Upper lobe of right lung (tissue), 1 donor: ENCODE data around the gene CCNC. TPM values are rescaled to one million over a fixed set of nuclear protein-coding genes. Genes with fewer than 3 reads are reported as not detected.
"Not testable (repeated sequence)": the region's sequence is repeated elsewhere in the genome, so short reads cannot be mapped to it uniquely, and the experiment has no call there.

ENCODE experiments used
- ATAC-seq: fragments of 200-7000 bp; cut with Tn5 transposase; one replicate; pipeline ENCODE4 v1.9.1; 2020; ENCODE audit warnings: mild to moderate bottlenecking, moderate library complexity
- DNase-seq: peaks from one replicate; pipeline ENCODE4 v3.0.0-alpha.2; 2020
- H3K27ac ChIP-seq: fragments of 200-600 bp; one replicate; pipeline ENCODE4 v1.8.0; 2022
- H3K27me3 ChIP-seq: fragments of 200-600 bp; one replicate; pipeline ENCODE4 v1.8.0; 2022; ENCODE audit warnings: mild to moderate bottlenecking
- H3K36me3 ChIP-seq: fragments of 200-600 bp; one replicate; pipeline ENCODE4 v1.8.0; 2022
- H3K4me1 ChIP-seq: fragments of 200-600 bp; one replicate; pipeline ENCODE4 v1.8.0; 2022
- H3K4me3 ChIP-seq: fragments of 200-600 bp; one replicate; pipeline ENCODE4 v1.8.0; 2022; ENCODE audit warnings: mild to moderate bottlenecking
- H3K9me3 ChIP-seq: fragments of 200-600 bp; one replicate; pipeline ENCODE4 v1.8.0; 2022
- CTCF ChIP-seq: fragments of 200-600 bp; IDR thresholded peaks from one replicate; pipeline ENCODE4 v1.8.0; 2022; ENCODE audit warnings: antibody characterized with exemption
- intact Hi-C: fragments of 100-400 bp; cut with DNase I; formaldehyde crosslinking; loops from one replicate; pipeline ENCODE4 v1.11.0; 2022
- total RNA-seq: library from RNA; stranded (reverse); fragmentation: NEBNext Ultra II Directional; extraction: Animal tissue kit (Norgen Biotek cat#: 25700); gene quantifications from one replicate; pipeline ENCODE4 v1.2.1, GENCODE V29; 2021
- donor health status: DM: no; HTN: yes; CAD: no; lungs with severe emphysema.

CCNC gene
- total RNA-seq, 1 donor from 2014 or later: 40.3 TPM

DNA sequence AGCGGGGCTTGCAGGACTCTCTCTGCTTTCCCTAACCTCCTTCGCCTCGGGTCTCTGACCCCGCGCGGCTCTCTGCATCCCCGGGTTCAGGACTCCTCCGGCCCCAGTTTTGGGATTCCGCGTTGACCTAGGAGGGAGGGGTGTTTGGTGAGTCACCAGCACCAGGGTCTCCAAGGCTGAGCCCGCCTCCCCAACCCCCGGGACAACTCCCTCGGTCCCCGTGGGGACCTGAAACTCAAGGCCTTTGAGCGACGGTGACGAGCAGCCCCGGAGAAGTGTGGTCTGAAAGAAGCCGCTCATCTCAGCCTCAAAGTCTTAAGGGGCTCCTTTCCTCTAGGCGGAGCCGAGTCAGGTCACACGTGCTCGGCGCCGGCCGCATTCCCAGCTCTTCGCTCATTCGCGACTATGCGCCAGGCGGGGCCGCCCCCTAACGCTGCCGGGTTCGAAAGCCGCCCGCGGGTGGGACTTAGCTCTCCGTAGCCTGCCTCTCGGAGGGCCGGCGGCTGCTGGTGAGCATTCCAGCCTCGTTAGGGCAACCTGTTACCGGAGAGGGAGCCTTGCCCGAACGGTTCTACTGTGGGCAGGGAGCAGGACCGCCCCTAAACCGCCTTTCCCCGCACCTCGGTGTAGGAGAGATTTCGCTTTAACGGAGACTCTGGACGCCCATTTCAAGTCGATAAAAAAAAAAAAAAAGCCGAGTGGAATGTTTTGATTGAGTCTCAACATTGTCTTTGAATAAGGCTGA lies 35.1 kb upstream of the CCNC start:
- H3K4me1 ChIP-seq: peaks cover 13% of the 10 kb centered on the region
- ATAC-seq (peak; percentile 29), DNase-seq (no peak)
- intact Hi-C loops: no loop called here
- no peak overlapping the region for H3K27ac ChIP-seq
- H3K9me3 ChIP-seq: no peaks in the 10 kb centered on the region
- TF ChIP-seq CTCF: no peak
- H3K27me3 ChIP-seq: peaks cover 100% of the 10 kb centered on the region
- H3K36me3 ChIP-seq: no peaks in the 10 kb centered on the region
- peak overlapping the region; percentile 33 for H3K4me3 ChIP-seq

GRCh38 chr6:99602520-99603420 lies 34.3 kb upstream of the CCNC start:
- intact Hi-C loops: no loop called here
- Histone ChIP-seq H3K36me3 (no peaks in the 10 kb centered on the region), H3K4me3 (peak overlapping the region; percentile 33), H3K4me1 (peaks cover 13% of the 10 kb centered on the region), H3K9me3 (no peaks in the 10 kb centered on the region), H3K27me3 (peaks cover 99% of the 10 kb centered on the region), H3K27ac (no peak overlapping the region)
- no peak for DNase-seq
- peak; percentile 9 for ATAC-seq
- TF ChIP-seq CTCF: no peak

- H3K27me3 ChIP-seq: peaks cover 94% of the 10 kb centered on the region
- intact Hi-C loops, H3K36me3 ChIP-seq, ATAC-seq, H3K4me3 ChIP-seq, H3K4me1 ChIP-seq, H3K9me3 ChIP-seq, H3K27ac ChIP-seq, DNase-seq: not testable (repeated sequence)
Measured at GRCh38 chr6:99594696-99595095, 26.2 kb upstream of the CCNC start.

- H3K27me3 ChIP-seq: peaks cover 90% of the 10 kb centered on the region
- ATAC-seq: peak; percentile 46
- no peaks in the 10 kb centered on the region for H3K9me3 ChIP-seq
- no peak for DNase-seq
- peaks cover 16% of the 10 kb centered on the region for H3K4me1 ChIP-seq
- H3K36me3 ChIP-seq: no peaks in the 10 kb centered on the region
- no peak overlapping the region for H3K27ac ChIP-seq
- no peak overlapping the region for H3K4me3 ChIP-seq
- intact Hi-C loops: no loop called here
- TF ChIP-seq CTCF: no peak
Measured at GRCh38 chr6:99592900-99593299, 24.4 kb upstream of the CCNC start.

GRCh38 chr6:99591673-99592364 lies 23.4 kb upstream of the CCNC start:
- no peak for TF ChIP-seq CTCF
- no peaks in the 10 kb centered on the region for H3K36me3 ChIP-seq
- intact Hi-C loops: no loop called here
- peaks cover 90% of the 10 kb centered on the region for H3K27me3 ChIP-seq
- H3K4me3 ChIP-seq: no peak overlapping the region
- H3K27ac ChIP-seq: no peak overlapping the region
- H3K4me1 ChIP-seq: peaks cover 16% of the 10 kb centered on the region
- ATAC-seq (no peak), DNase-seq (no peak)
- H3K9me3 ChIP-seq: no peaks in the 10 kb centered on the region
